ENCODE measurements around the gene LRFN3. TPM values are rescaled to one million over a fixed set of nuclear protein-coding genes. Genes with fewer than 3 reads are reported as not detected.

LRFN3 gene
- total and polyA plus RNA-seq, 2 donors (not counting 1 experiment from before 2014, with no cell fraction given): 2.2 to 2.6 TPM

DNA sequence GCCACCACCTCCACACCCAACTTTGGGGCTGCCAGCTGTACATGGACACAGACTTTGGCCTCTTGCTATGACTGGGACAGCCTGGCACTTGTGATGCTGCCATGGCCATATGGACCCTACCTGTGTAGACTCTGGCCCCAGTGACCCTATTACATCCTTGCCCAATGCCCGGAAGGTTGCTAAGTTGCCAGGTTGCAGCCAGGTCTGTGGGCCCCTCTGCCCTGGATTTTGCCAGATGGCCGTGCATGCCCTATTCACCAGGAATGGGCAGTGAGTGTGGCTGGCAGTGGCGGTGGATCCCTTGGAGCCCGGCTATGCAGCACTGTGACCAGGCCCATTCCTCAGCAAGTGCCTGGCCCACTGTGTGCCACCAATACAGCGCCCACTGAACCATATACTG lies 49.9 kb downstream of the LRFN3 start:
- no peak for TF ChIP-seq EZH2 (IDR thresholded peaks at IDR 0.05; ENCODE audit: low read length, missing control alignments)
- TF ChIP-seq, protein P1, sequence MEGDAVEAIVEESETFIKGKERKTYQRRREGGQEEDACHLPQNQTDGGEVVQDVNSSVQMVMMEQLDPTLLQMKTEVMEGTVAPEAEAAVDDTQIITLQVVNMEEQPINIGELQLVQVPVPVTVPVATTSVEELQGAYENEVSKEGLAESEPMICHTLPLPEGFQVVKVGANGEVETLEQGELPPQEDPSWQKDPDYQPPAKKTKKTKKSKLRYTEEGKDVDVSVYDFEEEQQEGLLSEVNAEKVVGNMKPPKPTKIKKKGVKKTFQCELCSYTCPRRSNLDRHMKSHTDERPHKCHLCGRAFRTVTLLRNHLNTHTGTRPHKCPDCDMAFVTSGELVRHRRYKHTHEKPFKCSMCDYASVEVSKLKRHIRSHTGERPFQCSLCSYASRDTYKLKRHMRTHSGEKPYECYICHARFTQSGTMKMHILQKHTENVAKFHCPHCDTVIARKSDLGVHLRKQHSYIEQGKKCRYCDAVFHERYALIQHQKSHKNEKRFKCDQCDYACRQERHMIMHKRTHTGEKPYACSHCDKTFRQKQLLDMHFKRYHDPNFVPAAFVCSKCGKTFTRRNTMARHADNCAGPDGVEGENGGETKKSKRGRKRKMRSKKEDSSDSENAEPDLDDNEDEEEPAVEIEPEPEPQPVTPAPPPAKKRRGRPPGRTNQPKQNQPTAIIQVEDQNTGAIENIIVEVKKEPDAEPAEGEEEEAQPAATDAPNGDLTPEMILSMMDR (conservative IDR thresholded peaks at IDR 0.05 in 1 of 2, IDR thresholded peaks at IDR 0.05 in 1 of 2; ENCODE audit: low read depth in 1 of 2, low read length in 2 of 2): no peak
- H3K4me3 ChIP-seq (replicated peaks in 1 of 4; ENCODE audit: control extremely low read depth in 1 of 4, insufficient read depth in 1 of 4, low read depth in 3 of 4, low read length in 4 of 4): no peak overlapping the region
- no peaks in the 10 kb centered on the region for H3K9me3 ChIP-seq (ENCODE audit: control insufficient read depth, insufficient read depth, low read depth, low read length)
- H3K27ac ChIP-seq (ENCODE audit: insufficient read depth, low read length): no peak overlapping the region
- no peaks in the 10 kb centered on the region for H3K4me1 ChIP-seq (ENCODE audit: control insufficient read depth, extremely low read depth, insufficient read depth, low read length)
- no peak overlapping the region for H3K4me2 ChIP-seq (ENCODE audit: extremely low read depth, insufficient read depth, low read length)
- no peaks in the 10 kb centered on the region for H3K79me2 ChIP-seq (ENCODE audit: control insufficient read depth, insufficient read depth, low read length)
- DNase-seq (ENCODE audit: low read depth in 2 of 2): no peak
- H2AFZ ChIP-seq (ENCODE audit: low read length): no peak overlapping the region
- H3K9ac ChIP-seq (ENCODE audit: insufficient read depth, low read length): no peak overlapping the region
- H3K36me3 ChIP-seq (ENCODE audit: control insufficient read depth, insufficient read depth, low read length): no peaks in the 10 kb centered on the region
- peaks cover 14% of the 10 kb centered on the region for H3K27me3 ChIP-seq (ENCODE audit: control insufficient read depth, insufficient read depth, low read length)
- no peaks in the 10 kb centered on the region for H4K20me1 ChIP-seq (ENCODE audit: control insufficient read depth, extremely low read depth, insufficient read depth, low read length)

DNA sequence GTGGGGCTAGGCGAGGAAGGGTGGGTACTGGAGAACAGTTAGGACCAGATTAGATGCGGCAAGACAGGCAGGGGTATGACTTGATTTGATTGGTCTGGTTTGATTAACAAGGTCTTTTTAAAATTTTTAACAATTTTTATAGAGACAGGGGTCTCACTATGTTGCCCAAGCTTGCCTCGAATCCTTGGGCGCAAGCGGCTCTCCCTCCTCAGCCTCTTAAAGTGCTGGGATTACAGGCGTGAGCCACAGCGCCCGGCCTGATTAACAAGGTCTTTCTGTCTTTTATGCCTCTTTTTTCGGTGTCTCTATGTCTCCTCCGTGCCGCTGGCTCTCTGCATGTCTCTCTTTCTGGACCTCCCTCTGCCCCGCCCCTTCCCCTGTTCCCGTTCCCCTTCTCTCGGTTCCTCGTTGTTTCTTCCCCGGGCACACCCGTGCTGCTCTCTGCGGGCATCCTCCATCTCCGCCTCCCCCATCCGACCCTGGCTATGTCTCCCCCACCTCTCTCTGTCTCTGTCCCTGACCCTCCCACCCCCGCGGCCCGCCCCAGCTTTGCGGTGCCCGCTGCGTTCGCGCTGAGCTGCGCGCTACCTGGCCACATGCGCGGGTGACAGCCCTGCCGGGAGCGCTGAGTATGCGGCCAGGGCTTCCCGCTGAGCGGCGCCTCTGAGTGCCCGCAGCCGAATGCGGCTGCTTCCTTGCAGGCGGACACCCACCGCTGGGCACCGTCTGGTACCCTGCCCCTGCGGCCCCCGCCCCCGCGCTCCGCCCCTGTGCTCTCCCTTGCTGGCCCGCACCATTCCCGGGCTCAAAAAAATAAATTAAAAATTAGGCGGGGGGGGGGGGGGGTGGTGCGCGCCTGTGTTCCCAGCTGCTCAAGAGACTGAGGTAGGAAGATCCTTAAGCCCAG lies 50.7 kb downstream of the LRFN3 start:
- Histone ChIP-seq H3K27ac (ENCODE audit: insufficient read depth, low read length) (no peak overlapping the region), H3K27me3 (ENCODE audit: control insufficient read depth, insufficient read depth, low read length) (peaks cover 14% of the 10 kb centered on the region), H3K4me2 (ENCODE audit: extremely low read depth, insufficient read depth, low read length) (no peak overlapping the region), H3K9me3 (ENCODE audit: control insufficient read depth, insufficient read depth, low read depth, low read length) (no peaks in the 10 kb centered on the region), H3K4me1 (ENCODE audit: control insufficient read depth, extremely low read depth, insufficient read depth, low read length) (no peaks in the 10 kb centered on the region), H2AFZ (ENCODE audit: low read length) (no peak overlapping the region), H4K20me1 (ENCODE audit: control insufficient read depth, extremely low read depth, insufficient read depth, low read length) (no peaks in the 10 kb centered on the region), H3K9ac (ENCODE audit: insufficient read depth, low read length) (no peak overlapping the region), H3K36me3 (ENCODE audit: control insufficient read depth, insufficient read depth, low read length) (no peaks in the 10 kb centered on the region), H3K4me3 (replicated peaks in 1 of 4; ENCODE audit: control extremely low read depth in 1 of 4, insufficient read depth in 1 of 4, low read depth in 3 of 4, low read length in 4 of 4) (peak overlapping the region in 1 of 4 experiments; percentile 20), H3K79me2 (ENCODE audit: control insufficient read depth, insufficient read depth, low read length) (no peaks in the 10 kb centered on the region)
- no peak for DNase-seq (ENCODE audit: low read depth in 2 of 2)
- TF ChIP-seq EZH2 (IDR thresholded peaks at IDR 0.05; ENCODE audit: low read length, missing control alignments): peak; percentile 61
- TF ChIP-seq, protein P1 (conservative IDR thresholded peaks at IDR 0.05 in 1 of 2, IDR thresholded peaks at IDR 0.05 in 1 of 2; ENCODE audit: low read depth in 1 of 2, low read length in 2 of 2): no peak

DNA sequence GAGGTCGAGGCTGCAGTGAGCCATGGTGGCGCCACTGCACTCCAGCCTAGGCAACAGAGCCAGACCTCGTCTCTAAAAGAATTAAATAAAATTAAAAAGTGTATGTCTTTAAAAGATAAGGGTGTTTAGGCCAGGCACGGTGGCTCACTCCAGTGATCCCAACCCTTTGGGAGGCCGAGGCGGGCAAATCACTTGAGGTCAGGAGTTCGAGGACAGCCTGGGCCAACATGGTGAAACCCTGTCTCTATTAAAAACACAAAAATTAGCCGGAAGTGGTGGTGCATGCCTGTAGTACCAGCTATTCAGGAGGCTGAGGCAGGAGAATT lies 51.4 kb downstream of the LRFN3 start:
- no peak overlapping the region for H2AFZ ChIP-seq (ENCODE audit: low read length)

More for the DNA sequence above, 51.4 kb downstream of the LRFN3 start:
- H3K27ac ChIP-seq (ENCODE audit: insufficient read depth, low read length): no peak overlapping the region
- H3K36me3 ChIP-seq (ENCODE audit: control insufficient read depth, insufficient read depth, low read length): no peaks in the 10 kb centered on the region
- no peak overlapping the region for H3K9ac ChIP-seq (ENCODE audit: insufficient read depth, low read length)
- no peaks in the 10 kb centered on the region for H3K79me2 ChIP-seq (ENCODE audit: control insufficient read depth, insufficient read depth, low read length)
- no peaks in the 10 kb centered on the region for H4K20me1 ChIP-seq (ENCODE audit: control insufficient read depth, extremely low read depth, insufficient read depth, low read length)
- H3K4me2 ChIP-seq (ENCODE audit: extremely low read depth, insufficient read depth, low read length): no peak overlapping the region
- no peak overlapping the region for H3K4me3 ChIP-seq (replicated peaks in 1 of 4; ENCODE audit: control extremely low read depth in 1 of 4, insufficient read depth in 1 of 4, low read depth in 3 of 4, low read length in 4 of 4)
- H3K27me3 ChIP-seq (ENCODE audit: control insufficient read depth, insufficient read depth, low read length): peaks cover 14% of the 10 kb centered on the region
- H3K4me1 ChIP-seq (ENCODE audit: control insufficient read depth, extremely low read depth, insufficient read depth, low read length): no peaks in the 10 kb centered on the region
- no peaks in the 10 kb centered on the region for H3K9me3 ChIP-seq (ENCODE audit: control insufficient read depth, insufficient read depth, low read depth, low read length)
- TF ChIP-seq EZH2 (IDR thresholded peaks at IDR 0.05; ENCODE audit: low read length, missing control alignments): no peak
- TF ChIP-seq, protein P1 (conservative IDR thresholded peaks at IDR 0.05 in 1 of 2, IDR thresholded peaks at IDR 0.05 in 1 of 2; ENCODE audit: low read depth in 1 of 2, low read length in 2 of 2): no peak
- no peak for DNase-seq (ENCODE audit: low read depth in 2 of 2)

Measured in fibroblast of lung (primary cell).